Naive thymus-derived CD8-positive, alpha-beta T cell (primary cell): Measurements from ENCODE around the gene CXCL11. TPM values are rescaled to one million over a fixed set of nuclear protein-coding genes. Genes with fewer than 3 reads are reported as not detected.
"Not testable (repeated sequence)": the region's sequence is repeated elsewhere in the genome, so short reads cannot be mapped to it uniquely, and the experiment has no call there.

Experiments used
- ATAC-seq, 2 donors: fragments of 150-1000 bp; cut with Tn5 transposase in 1 of 2; sonication (Bioruptor Pico), chemical (Tn5 transposase) in 1 of 2; 1 replicate in 1 of 2; 2 replicates in 1 of 2; pipeline ENCODE4 v1.10.0; 2021; ENCODE audit warnings: mild to moderate bottlenecking in 2 of 2, moderate library complexity in 2 of 2
- POLR2A ChIA-PET: fragments of 350-600 bp; sonication (Branson Sonifier 250); formaldehyde crosslinking; loops from one replicate; lab custom pipeline; 2021; ENCODE audit warnings: antibody characterized with exemption; lab: Charles Lee
- DNase-seq, 10 donors: peaks; one replicate each; pipeline versions ENCODE4 v3.0.0 to v3.0.0-alpha.2; 2020 to 2022
- H3K27ac Mint-ChIP-seq, 10 donors: one replicate each; pipeline ENCODE4 v1.8.0; 2020 to 2022; ENCODE audit warnings: mild to moderate bottlenecking in 10 of 10, mixed read lengths in 10 of 10, moderate library complexity in 4 of 10, inconsistent platforms in 1 of 10
- H3K27me3 Mint-ChIP-seq, 5 donors: one replicate each; pipeline ENCODE4 v1.8.0; 2021 to 2022; ENCODE audit warnings: mixed read lengths in 5 of 5
- H3K36me3 Mint-ChIP-seq, 3 donors: one replicate each; pipeline ENCODE4 v1.8.0; 2020 to 2022; ENCODE audit warnings: mixed read lengths in 3 of 3, mild to moderate bottlenecking in 2 of 3, inconsistent platforms in 1 of 3
- H3K4me1 Mint-ChIP-seq, 4 donors: one replicate each; pipeline ENCODE4 v1.8.0; 2021 to 2022; ENCODE audit warnings: mixed read lengths in 4 of 4
- H3K4me3 Mint-ChIP-seq, 10 donors: one replicate each; pipeline ENCODE4 v1.8.0; 2020 to 2022; ENCODE audit warnings: mild to moderate bottlenecking in 10 of 10, mixed read lengths in 10 of 10, moderate library complexity in 6 of 10, inconsistent platforms in 1 of 10
- H3K9me3 Mint-ChIP-seq, 9 donors: one replicate each; pipeline ENCODE4 v1.8.0; 2020 to 2022; ENCODE audit warnings: mixed read lengths in 9 of 9, mild to moderate bottlenecking in 3 of 9, inconsistent platforms in 1 of 9, moderate library complexity in 1 of 9
- polyA plus RNA-seq, 3 donors: library from polyadenylated mRNA; unstranded; fragments of 300-500 nt; fragmentation: Illumina TruSeq; gene quantifications; one replicate each; pipeline ENCODE4 v1.2.3, GENCODE V29; 2021
- total RNA-seq, 8 experiments: library from RNA in 2 of 8; stranded (reverse) in 2 of 8; gene quantifications; one replicate each; pipeline ENCODE4 v1.2.3 and lab custom pipeline; 2021 to 2026

Gene CXCL11
- total and polyA plus RNA-seq, 5 experiments from 2014 or later = not detected

DNA sequence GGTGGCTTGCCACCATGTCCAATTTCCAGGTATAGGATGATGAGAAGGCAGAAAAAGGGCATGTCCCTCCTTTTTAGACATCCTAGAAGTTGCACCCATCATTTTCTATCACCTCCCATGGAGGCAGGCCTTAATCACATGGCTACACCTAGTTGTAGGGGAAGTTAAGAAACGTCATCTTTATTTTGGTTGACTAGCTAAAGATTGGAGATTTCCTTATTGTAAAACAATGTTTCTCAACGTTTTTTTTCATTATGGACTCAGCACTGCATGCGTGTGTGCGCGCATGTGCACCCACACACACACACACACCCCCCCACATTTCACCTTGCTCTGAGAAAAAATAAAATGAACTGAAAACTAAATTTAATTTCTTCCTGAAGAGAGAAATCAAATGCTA lies 26.6 kb downstream of the CXCL11 start:
- Mint-ChIP-seq H3K4me3 (no peak overlapping the region), H3K27ac (no peak overlapping the region), H3K9me3 (no peaks in the 10 kb centered on the region), H3K36me3 (no peaks in the 10 kb centered on the region), H3K4me1 (no peaks in the 10 kb centered on the region), H3K27me3 (peaks cover 4 to 19% (median 13%) of the 10 kb centered on the region in 5 donors)
- DNase-seq = no peak
- POLR2A ChIA-PET = no interaction called here
- ATAC-seq = no peak

DNA sequence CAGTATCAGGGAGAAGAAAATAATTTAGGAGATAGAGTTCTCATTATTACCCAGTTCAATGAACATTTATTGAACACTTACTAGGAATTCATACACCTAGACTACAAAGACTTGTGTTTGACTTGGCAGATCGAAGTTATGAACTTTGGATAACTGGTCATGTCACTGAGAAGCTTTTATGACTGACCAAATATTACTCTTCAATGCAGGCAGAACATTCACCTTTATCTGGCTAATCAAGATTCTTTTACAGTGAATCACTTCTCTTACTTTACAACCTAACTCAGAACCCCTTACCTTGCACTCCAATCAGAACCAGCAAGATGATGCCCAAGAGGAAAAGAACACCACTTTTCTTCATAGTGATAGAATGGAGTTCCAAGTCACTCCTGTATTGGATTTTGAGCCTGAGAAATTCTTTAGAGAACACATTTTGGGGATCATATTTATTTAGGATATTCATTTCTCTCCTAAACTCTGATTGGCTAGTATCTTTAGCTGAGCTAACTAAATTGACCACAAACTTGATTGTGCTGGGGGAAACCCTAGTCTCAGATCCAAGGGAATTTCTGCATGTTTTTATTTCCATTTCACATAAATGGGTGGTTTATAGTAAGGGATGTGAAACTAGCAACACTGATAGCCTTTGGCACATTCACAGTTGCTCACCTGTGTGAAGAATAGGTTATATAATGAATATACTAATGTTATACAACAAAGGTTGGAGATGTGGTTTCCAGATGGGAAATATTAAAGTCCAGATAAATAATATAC lies 28.6 kb downstream of the CXCL11 start, which contains the start of gene CXCL9:
Gene CXCL9, minus strand, starts transcription at position 421 of the 774 bp plus-strand sequence. Its CDS starts 60 bp downstream, at position 361.
- DNase-seq = no peak
- peaks cover 6 to 26% (median 16%) of the 10 kb centered on the region in 5 donors for H3K27me3 Mint-ChIP-seq
- ATAC-seq = no peak
- POLR2A ChIA-PET = no interaction called here
- no peaks in the 10 kb centered on the region for H3K9me3 Mint-ChIP-seq
- no peaks in the 10 kb centered on the region for H3K36me3 Mint-ChIP-seq
- no peak within 1 kb of the TSS for H3K4me3 Mint-ChIP-seq
- H3K27ac Mint-ChIP-seq = no peak within 1 kb of the TSS
- no peaks in the 10 kb centered on the region for H3K4me1 Mint-ChIP-seq

DNA sequence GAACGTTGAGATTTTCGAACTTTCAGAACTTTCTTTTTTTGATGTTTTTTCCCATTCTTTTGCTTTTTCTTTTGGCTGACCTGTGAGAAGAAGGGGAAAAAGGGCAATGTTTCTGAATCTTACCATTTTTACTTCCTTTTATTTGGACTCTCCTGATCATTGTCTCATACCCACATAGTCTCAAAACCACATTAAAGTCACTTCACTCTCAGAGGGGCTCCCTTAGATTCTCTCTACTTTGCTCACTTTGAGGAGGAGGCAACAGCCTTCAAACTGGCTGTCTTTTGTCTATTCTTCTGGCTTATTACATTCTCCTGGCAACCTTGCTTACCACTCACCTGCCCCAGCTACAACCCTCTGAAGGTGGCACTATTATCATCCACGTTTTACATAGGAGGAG lies 32.2 kb downstream of the CXCL11 start:
- peaks cover 4 to 19% (median 13%) of the 10 kb centered on the region in 5 donors for H3K27me3 Mint-ChIP-seq
- H3K4me3 Mint-ChIP-seq = no peak overlapping the region
- no peaks in the 10 kb centered on the region for H3K4me1 Mint-ChIP-seq
- DNase-seq (no peak), ATAC-seq (no peak)
- POLR2A ChIA-PET = no interaction called here
- no peaks in the 10 kb centered on the region for H3K36me3 Mint-ChIP-seq
- H3K27ac Mint-ChIP-seq = no peak overlapping the region
- H3K9me3 Mint-ChIP-seq = no peaks in the 10 kb centered on the region

DNA sequence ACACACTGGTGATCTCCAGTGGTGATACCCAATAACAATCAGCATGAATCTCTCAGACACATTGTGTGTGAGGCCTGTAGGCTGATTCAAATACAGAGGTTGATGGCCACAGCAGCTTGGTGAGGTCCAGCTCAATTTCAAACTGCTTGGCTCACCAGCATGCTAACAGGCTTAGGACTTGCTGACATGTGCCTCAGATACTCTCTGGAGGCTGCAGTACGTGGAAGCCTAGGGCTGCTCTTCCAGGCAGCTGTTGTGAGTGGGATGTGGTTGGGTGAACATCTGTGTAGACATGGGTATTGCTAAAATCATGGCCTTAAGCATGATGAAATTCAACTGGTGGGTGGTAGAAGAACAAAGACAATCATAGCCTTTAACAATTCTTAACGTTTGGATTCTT lies 32.8 kb downstream of the CXCL11 start:
- DNase-seq (no peak), ATAC-seq (no peak)
- POLR2A ChIA-PET = no interaction called here
- Mint-ChIP-seq H3K27me3 (peaks cover 4 to 19% (median 13%) of the 10 kb centered on the region in 5 donors), H3K4me1 (no peaks in the 10 kb centered on the region), H3K27ac (no peak overlapping the region), H3K9me3 (no peaks in the 10 kb centered on the region), H3K4me3 (no peak overlapping the region), H3K36me3 (no peaks in the 10 kb centered on the region)

DNA sequence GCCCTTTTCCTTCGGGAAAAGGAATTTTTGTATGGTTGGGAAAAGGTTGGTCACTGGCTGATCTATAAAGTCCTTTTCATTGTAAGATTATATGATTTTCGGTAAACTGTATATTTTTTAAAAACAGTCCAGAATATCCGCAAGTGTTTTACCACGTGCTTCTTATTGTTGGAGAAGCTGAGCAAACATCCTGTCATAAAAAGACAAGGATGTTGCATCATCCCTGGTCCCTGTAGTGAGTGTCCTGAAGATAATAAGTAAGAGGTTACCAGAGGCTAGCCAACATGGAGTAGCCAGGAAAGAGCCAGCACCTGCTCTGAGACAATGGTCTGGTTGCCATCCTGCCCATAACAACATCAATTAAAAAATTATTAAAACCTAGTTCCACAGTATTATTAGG lies 33.7 kb downstream of the CXCL11 start:
- Mint-ChIP-seq H3K27me3 (peaks cover 4 to 17% (median 13%) of the 10 kb centered on the region in 5 donors), H3K4me3 (no peak overlapping the region), H3K4me1 (no peaks in the 10 kb centered on the region), H3K9me3 (no peaks in the 10 kb centered on the region), H3K27ac (no peak overlapping the region), H3K36me3 (no peaks in the 10 kb centered on the region)
- DNase-seq (no peak), ATAC-seq (no peak)
- POLR2A ChIA-PET = no interaction called here

DNA sequence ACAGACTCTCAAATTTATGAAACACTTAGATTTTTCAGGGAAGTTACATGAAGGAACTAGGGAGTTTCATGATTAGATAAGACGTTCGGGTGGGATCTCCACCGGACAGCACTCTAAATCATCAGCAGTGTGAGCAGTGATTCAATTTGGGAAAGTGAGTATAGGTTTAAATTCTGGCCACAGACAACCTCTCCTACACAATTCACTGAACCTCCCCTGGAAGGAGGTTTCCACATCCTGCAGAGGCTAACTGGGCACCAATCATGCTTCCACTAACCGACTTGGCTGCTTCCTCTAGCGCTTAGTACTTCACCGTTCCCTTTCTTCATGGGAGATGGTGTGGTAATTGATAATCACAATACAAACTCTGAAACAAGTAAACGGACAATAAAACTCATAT lies 34.2 kb downstream of the CXCL11 start:
- H3K27ac Mint-ChIP-seq = no peak overlapping the region
- peaks cover 4 to 13% (median 10%) of the 10 kb centered on the region in 5 donors for H3K27me3 Mint-ChIP-seq
- POLR2A ChIA-PET = no interaction called here
- DNase-seq (no peak), ATAC-seq (no peak)
- no peak overlapping the region for H3K4me3 Mint-ChIP-seq
- no peaks in the 10 kb centered on the region for H3K4me1 Mint-ChIP-seq
- H3K9me3 Mint-ChIP-seq = no peaks in the 10 kb centered on the region
- H3K36me3 Mint-ChIP-seq = no peaks in the 10 kb centered on the region

DNA sequence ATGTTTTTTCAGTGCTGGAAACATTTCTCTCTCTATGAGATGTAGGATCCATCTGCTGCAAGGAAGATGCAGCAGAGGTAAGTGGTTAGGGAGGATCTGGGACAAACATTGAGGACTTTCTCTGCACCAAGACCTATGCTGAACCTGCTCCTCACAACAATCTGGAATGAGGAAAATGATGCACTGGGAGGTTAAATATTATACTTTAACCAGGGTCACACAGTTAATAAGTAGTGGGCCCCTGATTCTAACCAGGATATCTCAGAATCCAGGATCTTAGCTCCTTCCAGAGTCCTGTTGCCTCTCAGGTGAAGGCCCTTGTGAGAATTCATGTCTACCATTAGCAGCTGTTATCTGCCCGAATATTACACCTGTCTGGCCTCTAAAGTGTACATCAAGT lies 35.6 kb downstream of the CXCL11 start:
- Mint-ChIP-seq H3K36me3 (no peaks in the 10 kb centered on the region), H3K27ac (no peak overlapping the region), H3K4me1 (no peaks in the 10 kb centered on the region), H3K4me3 (no peak overlapping the region), H3K9me3 (no peaks in the 10 kb centered on the region), H3K27me3 (peaks cover 0 to 13% (median 3%) of the 10 kb centered on the region in 5 donors)
- DNase-seq (no peak), ATAC-seq (no peak)
- POLR2A ChIA-PET = no interaction called here

DNA sequence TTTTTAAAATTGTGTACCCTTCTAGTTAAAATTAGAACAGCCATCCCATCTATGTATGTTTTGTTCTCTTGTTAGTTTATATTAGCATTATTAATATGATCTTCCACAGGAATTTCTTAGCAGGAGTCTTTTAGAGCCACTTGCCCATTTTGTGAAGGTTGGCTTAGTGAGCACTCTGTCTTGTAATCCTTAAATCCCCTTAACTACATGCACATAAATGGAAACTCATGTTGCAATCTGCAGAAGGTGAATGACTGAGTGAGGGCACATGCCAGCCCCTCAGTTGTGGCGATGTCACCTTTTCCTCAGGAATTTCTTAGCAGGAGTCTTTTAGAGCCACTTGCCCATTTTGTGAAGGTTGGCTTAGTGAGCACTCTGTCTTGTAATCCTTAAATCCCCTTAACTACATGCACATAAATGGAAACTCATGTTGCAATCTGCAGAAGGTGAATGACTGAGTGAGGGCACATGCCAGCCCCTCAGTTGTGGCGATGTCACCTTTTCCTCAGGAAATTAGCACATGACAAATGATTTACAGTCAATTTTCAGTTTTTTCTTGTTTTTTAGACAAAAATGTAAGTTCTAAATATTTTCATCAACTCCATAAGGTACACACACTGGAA lies 37.2 kb downstream of the CXCL11 start:
- POLR2A ChIA-PET, ATAC-seq, DNase-seq, H3K9me3 Mint-ChIP-seq, H3K4me3 Mint-ChIP-seq, H3K27me3 Mint-ChIP-seq, H3K36me3 Mint-ChIP-seq, H3K4me1 Mint-ChIP-seq, H3K27ac Mint-ChIP-seq: not testable (repeated sequence)

DNA sequence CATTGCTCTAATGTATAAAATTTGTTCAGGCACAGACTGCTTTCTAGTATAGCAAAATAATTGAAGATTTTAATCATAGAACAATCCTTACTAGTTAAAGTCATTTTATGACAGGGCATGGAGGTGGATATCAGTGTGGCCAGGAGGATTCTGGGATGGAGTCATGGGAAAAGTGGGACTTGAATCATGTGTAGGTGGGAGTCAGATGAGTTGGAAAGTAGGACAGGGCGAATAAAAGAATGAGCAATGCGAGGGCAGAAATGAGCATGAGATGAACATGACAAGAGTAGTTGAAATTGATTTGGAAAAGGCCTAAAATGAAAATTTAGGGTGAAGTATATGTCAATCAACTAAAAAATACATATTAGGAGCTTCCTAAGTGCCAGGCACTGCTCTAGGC lies 37.9 kb downstream of the CXCL11 start:
- DNase-seq = no peak
- Mint-ChIP-seq H3K4me1 (no peaks in the 10 kb centered on the region), H3K4me3 (no peak overlapping the region), H3K36me3 (no peaks in the 10 kb centered on the region), H3K27me3 (peaks cover 0 to 10% (median 3%) of the 10 kb centered on the region in 5 donors), H3K27ac (no peak overlapping the region), H3K9me3 (no peaks in the 10 kb centered on the region)
- ATAC-seq = no peak
- POLR2A ChIA-PET = no interaction called here

DNA sequence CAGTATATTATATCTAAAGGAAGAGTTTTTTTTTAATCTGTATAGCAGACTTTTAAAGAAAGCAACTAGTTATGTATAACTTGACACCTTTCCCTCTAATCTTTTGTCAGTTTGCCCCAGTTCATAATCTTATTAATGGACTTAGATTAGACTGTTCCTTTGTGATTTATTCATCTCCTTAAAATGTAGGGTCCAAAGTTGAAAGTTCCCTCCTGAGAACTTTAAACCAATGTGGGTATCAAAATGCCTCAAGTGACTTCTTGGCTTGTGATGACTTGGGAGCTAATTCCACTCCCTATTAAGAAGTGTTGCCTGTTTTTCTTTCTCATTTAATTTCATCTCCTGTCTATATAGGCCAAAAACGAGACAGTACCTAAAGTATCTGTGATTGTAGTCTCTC lies 38.8 kb downstream of the CXCL11 start:
- Mint-ChIP-seq H3K4me1 (no peaks in the 10 kb centered on the region), H3K9me3 (no peaks in the 10 kb centered on the region), H3K4me3 (no peak overlapping the region), H3K36me3 (no peaks in the 10 kb centered on the region), H3K27ac (no peak overlapping the region), H3K27me3 (peaks cover 0 to 10% (median 0%) of the 10 kb centered on the region in 5 donors)
- POLR2A ChIA-PET = interaction anchor here (1.1 to 1.3 kb wide), 2 partner anchors 19 to 57 kb away, joined by 3 read pairs; no protein-coding TSS in a partner anchor
- no peak for ATAC-seq
- DNase-seq = no peak

DNA sequence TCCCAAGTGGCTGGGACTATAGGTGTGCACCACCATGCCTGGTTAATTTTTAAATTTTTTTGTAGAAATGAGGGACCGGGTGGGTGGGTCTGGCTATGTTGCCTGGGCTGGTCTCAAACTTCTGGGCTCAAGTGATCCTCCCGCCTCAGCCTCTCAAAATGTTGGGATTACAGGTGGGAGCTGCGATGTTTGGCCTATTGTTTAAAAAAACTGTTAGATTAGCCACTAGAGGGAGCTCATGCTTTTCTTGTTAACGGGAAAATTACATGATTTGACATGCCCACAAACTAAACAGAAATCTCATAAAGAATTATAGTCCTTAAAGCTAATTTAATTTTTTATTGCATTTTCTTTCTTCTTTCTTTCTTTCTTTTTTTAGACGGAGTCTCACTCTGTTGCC lies 40.1 kb downstream of the CXCL11 start:
- H3K4me3 Mint-ChIP-seq = no peak overlapping the region
- ATAC-seq (no peak), DNase-seq (peak in 3 of 10 donors; percentile 54 to 55 (median 54))
- POLR2A ChIA-PET = interaction anchor here (1.1 to 1.3 kb wide), 2 partner anchors 17 to 56 kb away, joined by 3 read pairs; no protein-coding TSS in a partner anchor
- no peak overlapping the region for H3K27ac Mint-ChIP-seq
- no peaks in the 10 kb centered on the region for H3K36me3 Mint-ChIP-seq
- H3K9me3 Mint-ChIP-seq = no peaks in the 10 kb centered on the region
- peaks cover 0 to 8% (median 3%) of the 10 kb centered on the region in 4 donors for H3K4me1 Mint-ChIP-seq
- peaks cover 0 to 10% (median 0%) of the 10 kb centered on the region in 5 donors for H3K27me3 Mint-ChIP-seq

DNA sequence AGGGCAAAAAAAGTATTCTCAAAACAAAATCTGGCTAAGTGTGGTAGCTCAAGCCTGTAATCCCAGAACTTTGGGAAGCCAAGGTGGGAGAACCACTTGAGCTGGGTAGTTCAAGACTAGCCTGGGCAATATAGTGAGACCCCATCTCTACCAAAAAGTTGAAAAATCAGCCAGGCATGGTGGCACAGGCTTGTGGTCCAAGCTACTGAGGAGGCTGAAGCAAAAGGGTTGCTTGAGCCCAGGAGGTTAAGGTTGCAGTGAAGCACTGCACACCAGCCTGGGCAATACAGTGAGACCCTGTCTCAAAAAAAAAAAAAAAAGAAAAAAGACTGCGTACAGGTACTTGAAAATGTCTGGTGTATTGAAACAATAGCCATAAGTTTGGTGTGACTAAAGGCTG lies 43.4 kb downstream of the CXCL11 start:
- Mint-ChIP-seq H3K27ac (peak overlapping the region in 2 of 10 donors; percentile 60 to 63), H3K9me3 (no peaks in the 10 kb centered on the region), H3K4me3 (peak overlapping the region in 1 of 10 donors; percentile 45), H3K4me1 (peaks cover 19 to 36% (median 27%) of the 10 kb centered on the region in 4 donors), H3K27me3 (peaks cover 0 to 10% (median 0%) of the 10 kb centered on the region in 5 donors), H3K36me3 (peaks cover 0 to 6% (median 3%) of the 10 kb centered on the region in 3 donors)
- POLR2A ChIA-PET = interaction anchor here (2.8 kb wide), 1 partner anchor 52 kb away, joined by 30 read pairs; the partner anchor contains the start of gene NAAA
- ATAC-seq (no peak), DNase-seq (no peak)
